ENCODE measurements around the gene PLGRKT. TPM values are rescaled to one million over a fixed set of nuclear protein-coding genes. Genes with fewer than 3 reads are reported as not detected.
"Not testable (repeated sequence)": the region's sequence is repeated elsewhere in the genome, so short reads cannot be mapped to it uniquely, and the experiment has no call there.

The PLGRKT gene
- total RNA-seq, 1 donor from 2014 or later: 16.3 TPM

DNA sequence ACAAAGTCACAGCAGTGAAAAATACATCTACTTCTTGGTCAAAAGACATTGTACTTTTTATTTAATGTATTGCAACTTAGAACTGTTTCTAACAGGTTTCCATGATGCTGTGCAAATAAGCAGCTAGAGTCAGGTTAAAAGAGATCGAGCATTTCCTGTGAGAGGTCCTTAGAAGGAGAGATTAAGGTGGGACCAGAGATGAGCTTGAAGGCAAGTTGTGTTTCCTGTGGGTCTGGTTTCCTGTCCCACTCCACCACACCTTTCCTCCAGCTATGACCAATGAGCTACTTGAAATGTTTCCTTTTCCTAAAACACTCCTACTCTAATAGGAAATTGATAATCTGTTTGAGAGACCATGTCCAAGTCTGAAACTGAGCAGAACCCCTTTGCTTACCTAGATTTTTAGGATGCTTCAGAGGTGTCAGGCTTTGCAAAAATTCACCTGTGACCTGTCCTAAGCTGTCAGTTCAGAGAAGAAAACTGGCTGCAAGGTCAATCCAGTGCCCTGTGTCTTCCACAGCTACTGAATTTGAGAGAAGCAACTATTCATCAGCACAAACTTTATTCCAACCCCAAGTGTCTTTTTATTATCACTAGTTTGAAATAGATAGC is 85.0 kb downstream of the PLGRKT start:
- DNase-seq: no peak
- peaks cover 6% of the 10 kb centered on the region for H3K36me3 Mint-ChIP-seq (ENCODE audit: unreplicated experiment)
- H3K4me1 Mint-ChIP-seq (ENCODE audit: low read depth, unreplicated experiment): no peaks in the 10 kb centered on the region
- peaks cover 2% of the 10 kb centered on the region for H3K9me3 Mint-ChIP-seq (ENCODE audit: unreplicated experiment)
- no peaks in the 10 kb centered on the region for H3K27me3 Mint-ChIP-seq (ENCODE audit: unreplicated experiment)
- no peak overlapping the region for H3K27ac Mint-ChIP-seq (ENCODE audit: unreplicated experiment)
- TF ChIP-seq, protein P1, sequence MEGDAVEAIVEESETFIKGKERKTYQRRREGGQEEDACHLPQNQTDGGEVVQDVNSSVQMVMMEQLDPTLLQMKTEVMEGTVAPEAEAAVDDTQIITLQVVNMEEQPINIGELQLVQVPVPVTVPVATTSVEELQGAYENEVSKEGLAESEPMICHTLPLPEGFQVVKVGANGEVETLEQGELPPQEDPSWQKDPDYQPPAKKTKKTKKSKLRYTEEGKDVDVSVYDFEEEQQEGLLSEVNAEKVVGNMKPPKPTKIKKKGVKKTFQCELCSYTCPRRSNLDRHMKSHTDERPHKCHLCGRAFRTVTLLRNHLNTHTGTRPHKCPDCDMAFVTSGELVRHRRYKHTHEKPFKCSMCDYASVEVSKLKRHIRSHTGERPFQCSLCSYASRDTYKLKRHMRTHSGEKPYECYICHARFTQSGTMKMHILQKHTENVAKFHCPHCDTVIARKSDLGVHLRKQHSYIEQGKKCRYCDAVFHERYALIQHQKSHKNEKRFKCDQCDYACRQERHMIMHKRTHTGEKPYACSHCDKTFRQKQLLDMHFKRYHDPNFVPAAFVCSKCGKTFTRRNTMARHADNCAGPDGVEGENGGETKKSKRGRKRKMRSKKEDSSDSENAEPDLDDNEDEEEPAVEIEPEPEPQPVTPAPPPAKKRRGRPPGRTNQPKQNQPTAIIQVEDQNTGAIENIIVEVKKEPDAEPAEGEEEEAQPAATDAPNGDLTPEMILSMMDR (IDR thresholded peaks at IDR 0.05; ENCODE audit: partially characterized antibody, unreplicated experiment): no peak
- H3K4me3 Mint-ChIP-seq (ENCODE audit: unreplicated experiment): no peak overlapping the region

DNA sequence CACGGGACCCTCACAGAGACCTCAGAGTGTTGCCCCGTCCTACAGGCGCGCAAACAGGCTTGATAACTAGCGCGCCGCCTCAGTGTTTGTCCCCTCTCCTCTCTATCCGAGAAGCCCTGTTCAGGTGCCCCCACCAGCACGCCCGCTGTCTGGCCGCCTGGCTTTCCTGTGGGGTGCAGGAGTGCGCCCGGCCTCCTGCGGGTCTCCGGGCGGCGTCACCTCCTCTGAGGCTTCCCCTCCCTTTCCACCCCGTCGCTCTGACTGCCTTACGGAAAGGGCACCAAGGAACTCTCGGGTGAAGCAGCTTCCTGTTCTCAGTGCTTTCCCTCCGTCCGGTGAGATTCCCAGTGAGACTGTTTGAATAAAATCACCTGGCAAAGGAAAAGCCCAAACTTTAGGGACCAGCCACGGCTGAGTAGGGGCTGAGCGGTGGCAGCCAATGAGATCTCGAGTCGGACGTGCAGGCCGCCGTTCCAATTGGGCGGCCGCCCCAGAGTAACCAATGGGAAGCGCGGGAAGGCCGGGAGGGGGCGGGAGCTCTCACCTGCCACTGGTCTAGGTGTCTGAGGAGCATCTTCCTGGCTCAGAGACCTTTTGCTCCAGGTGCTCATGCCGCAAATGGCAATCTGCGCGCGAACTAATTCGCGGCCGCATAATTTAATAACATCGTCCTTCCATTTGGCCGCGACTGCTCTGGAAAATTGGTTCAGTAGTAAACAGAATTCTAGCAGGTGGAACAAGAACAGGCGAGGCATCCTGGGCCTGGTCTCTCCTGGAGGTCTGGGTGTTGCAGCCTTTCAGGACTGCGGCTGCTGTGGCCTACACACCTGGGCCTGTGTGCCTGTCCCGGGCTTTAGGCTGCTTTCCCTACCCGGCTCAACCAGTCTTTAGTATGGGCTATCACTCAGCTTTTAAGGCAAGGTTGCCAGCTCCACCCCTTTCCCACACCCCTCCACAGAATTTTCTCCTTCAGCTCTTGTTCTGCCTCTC is 98.4 kb downstream of the PLGRKT start, which contains the start of gene RLN1:
TSS of gene RLN1 (minus strand) at position 885 of the 990 bp plus-strand sequence. CDS start at position 755, 130 bp downstream.
- not testable (repeated sequence) for H3K27me3 Mint-ChIP-seq (ENCODE audit: unreplicated experiment); H3K27ac Mint-ChIP-seq (ENCODE audit: unreplicated experiment)

DNA sequence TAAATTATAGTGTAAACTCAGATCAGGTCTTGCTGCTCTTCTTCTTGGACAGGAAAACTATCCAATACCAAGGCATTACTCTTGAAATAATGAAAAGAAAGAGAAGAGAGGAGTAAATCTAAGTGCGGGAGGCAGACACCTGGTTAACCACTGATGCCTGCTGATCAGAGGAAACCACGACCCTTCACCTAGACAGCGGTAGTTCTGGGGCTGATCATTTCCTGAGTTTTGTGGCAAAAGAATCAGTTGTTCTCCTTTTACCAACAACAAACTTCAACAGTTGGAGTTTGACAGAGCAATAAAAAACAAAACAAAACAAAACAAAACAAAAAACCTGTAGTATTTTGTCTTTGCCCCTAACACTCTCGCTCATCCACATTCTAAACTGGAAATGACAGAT is 101.0 kb downstream of the PLGRKT start:
- DNase-seq: no peak
- Mint-ChIP-seq H3K36me3 (ENCODE audit: unreplicated experiment) (no peaks in the 10 kb centered on the region), H3K27me3 (ENCODE audit: unreplicated experiment) (no peaks in the 10 kb centered on the region)

More for the DNA sequence above, 98.4 kb downstream of the PLGRKT start, which contains the start of gene RLN1:
- H3K9me3 Mint-ChIP-seq (ENCODE audit: unreplicated experiment); H3K36me3 Mint-ChIP-seq (ENCODE audit: unreplicated experiment); DNase-seq; H3K4me1 Mint-ChIP-seq (ENCODE audit: low read depth, unreplicated experiment): not testable (repeated sequence)
- peak within 1 kb of the TSS; percentile 82 for H3K4me3 Mint-ChIP-seq (ENCODE audit: unreplicated experiment)

DNA sequence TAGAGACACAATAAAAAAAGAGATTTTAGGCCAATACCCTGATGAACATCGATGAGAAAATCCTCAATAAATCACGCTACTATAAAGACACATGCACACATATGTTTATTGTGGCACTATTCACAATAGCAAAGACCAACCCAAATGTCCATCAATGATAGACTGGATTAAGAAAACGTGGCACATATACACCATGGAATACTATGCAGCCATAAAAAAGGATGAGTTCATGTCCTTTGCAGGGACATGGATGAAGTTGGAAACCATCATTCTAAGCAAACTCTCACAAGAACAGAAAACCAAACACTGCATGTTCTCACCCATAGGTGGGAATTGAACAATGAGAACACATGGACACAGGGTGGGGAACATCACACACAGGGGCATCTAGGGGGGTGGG is 106.4 kb downstream of the PLGRKT start:
- H3K4me1 Mint-ChIP-seq (ENCODE audit: low read depth, unreplicated experiment); H3K36me3 Mint-ChIP-seq (ENCODE audit: unreplicated experiment); DNase-seq; H3K9me3 Mint-ChIP-seq (ENCODE audit: unreplicated experiment); H3K4me3 Mint-ChIP-seq (ENCODE audit: unreplicated experiment); H3K27me3 Mint-ChIP-seq (ENCODE audit: unreplicated experiment); H3K27ac Mint-ChIP-seq (ENCODE audit: unreplicated experiment): not testable (repeated sequence)

More for the DNA sequence above, 101.0 kb downstream of the PLGRKT start:
- peaks cover 2% of the 10 kb centered on the region for H3K9me3 Mint-ChIP-seq (ENCODE audit: unreplicated experiment)
- H3K27ac Mint-ChIP-seq (ENCODE audit: unreplicated experiment): no peak overlapping the region
- H3K4me1 Mint-ChIP-seq (ENCODE audit: low read depth, unreplicated experiment): no peaks in the 10 kb centered on the region
- H3K4me3 Mint-ChIP-seq (ENCODE audit: unreplicated experiment): no peak overlapping the region
- TF ChIP-seq, protein P1 (IDR thresholded peaks at IDR 0.05; ENCODE audit: partially characterized antibody, unreplicated experiment): no peak

DNA sequence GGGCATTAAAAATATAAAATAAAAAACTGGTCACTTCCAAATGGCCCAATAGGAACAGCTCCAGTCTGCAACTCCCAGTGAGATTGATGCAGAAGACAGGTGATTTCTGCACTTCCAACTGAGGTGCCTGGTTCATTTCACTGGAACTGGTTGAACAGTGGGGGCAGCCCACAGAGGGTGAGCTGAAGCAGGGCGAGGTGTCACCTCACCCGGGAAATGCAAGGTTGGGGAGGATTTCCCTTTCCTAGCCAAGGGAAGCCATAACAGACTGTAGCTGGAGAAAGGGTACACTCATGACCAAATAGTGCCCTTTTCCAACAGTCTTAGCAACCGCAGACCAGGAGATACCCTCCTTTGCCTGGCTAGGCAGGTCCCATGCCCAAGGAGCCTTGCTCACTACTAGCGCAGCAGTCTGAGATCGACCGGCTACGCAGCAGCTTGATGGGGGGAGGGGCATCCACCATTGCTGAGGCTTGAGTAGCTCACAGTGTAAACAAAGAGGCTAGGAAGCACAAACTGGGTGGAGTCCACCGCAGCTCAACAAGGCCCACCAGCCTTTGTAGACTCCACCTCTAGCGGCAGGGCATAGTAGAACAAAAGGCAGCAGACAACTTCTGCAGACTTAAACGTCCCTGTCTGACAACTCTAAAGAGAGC is 110.7 kb downstream of the PLGRKT start:
- peaks cover 7% of the 10 kb centered on the region for H3K36me3 Mint-ChIP-seq (ENCODE audit: unreplicated experiment)
- TF ChIP-seq, protein P1 (IDR thresholded peaks at IDR 0.05; ENCODE audit: partially characterized antibody, unreplicated experiment): no peak
- DNase-seq: peak; percentile 73
- no peak overlapping the region for H3K27ac Mint-ChIP-seq (ENCODE audit: unreplicated experiment)
- H3K27me3 Mint-ChIP-seq (ENCODE audit: unreplicated experiment): no peaks in the 10 kb centered on the region
- no peaks in the 10 kb centered on the region for H3K4me1 Mint-ChIP-seq (ENCODE audit: low read depth, unreplicated experiment)
- peaks cover 7% of the 10 kb centered on the region for H3K9me3 Mint-ChIP-seq (ENCODE audit: unreplicated experiment)
- H3K4me3 Mint-ChIP-seq (ENCODE audit: unreplicated experiment): no peak overlapping the region

Data from glutamatergic neuron (in vitro differentiated cells).